Measurements from ENCODE around the gene CTDSP1.

Gene CTDSP1

DNA sequence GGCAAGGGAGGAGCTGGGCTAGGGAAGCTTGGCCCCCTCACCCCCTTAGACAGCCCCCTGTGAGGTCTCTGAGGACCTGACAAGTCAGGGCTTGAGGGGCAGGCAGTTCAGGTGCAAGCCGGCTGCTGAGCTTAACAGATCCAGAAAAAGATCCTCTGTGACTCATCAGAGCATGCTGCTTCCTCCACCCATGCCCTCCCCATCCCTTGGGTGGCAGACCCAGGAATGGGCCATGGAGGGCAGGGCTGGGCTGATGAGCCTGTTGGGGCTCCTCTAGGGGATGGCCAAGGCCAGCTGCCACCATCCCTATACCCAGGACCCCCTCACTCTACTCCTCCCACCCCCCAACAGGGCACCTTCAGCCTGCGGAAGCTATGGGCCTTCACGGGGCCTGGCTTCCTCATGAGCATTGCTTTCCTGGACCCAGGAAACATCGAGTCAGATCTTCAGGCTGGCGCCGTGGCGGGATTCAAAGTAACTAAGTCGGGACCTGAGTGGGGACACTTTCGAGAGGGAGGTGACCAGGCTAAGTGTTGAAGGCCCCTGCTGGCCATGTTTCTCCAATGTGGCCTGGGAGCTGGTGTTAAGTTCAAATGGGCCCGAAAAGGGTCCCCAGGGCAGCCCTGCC is 15.7 kb upstream of the CTDSP1 start:
- no peak for DNase-seq (ENCODE audit: low spot score)

GRCh38 chr2:218384975-218385374 is 14.7 kb upstream of the CTDSP1 start:
- no peak for DNase-seq (ENCODE audit: low spot score)

- DNase-seq (ENCODE audit: low spot score): no peak
Measured at GRCh38 chr2:218386505-218387368, 12.9 kb upstream of the CTDSP1 start.

- no peak for DNase-seq (ENCODE audit: low spot score)
Measured at GRCh38 chr2:218387369-218388194, 12.1 kb upstream of the CTDSP1 start.

DNA sequence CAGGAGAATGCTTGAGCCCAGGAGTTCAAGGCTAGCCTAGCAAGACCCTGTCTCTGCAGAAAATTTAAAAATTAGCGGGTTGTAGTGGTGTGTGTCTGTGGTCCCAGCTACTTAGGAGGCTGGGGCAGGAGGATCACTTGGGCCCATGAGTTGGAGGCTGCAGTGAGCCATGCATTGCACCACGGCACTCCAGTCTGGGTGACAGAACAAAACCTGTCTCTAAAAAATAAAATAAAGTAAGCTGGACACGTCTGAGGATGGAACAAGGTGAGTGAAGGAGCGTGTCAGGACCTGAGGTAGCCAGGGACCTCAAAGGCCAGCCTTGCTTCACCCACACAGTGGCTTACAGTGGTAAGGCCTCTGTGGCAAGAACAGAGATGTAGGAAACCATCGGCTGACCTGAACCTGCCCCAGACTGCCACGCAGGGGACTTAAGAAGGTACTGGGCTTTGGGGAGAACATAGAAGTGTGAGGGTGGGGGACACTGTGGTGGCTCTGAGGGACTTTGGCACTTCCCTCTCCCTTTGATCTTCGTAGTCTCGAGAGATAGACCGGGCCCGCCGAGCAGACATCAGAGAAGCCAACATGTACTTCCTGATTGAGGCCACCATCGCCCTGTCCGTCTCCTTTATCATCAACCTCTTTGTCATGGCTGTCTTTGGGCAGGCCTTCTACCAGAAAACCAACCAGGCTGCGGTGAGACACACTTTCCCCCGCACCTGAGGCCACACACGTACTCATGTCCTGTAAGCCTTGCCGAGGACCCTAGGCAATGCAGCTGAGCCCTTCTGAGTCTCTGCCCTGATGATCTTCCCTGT is 10.1 kb upstream of the CTDSP1 start:
- no peak for DNase-seq (ENCODE audit: low spot score)

GRCh38 chr2:218391202-218391601 is 8.5 kb upstream of the CTDSP1 start:
- no peak for DNase-seq (ENCODE audit: low spot score)

- no peak for DNase-seq (ENCODE audit: low spot score)
Measured at GRCh38 chr2:218392459-218392858, 7.2 kb upstream of the CTDSP1 start.

- DNase-seq (ENCODE audit: low spot score): no peak
Measured at GRCh38 chr2:218392891-218393462, 6.7 kb upstream of the CTDSP1 start.

GRCh38 chr2:218393750-218394290 is 5.8 kb upstream of the CTDSP1 start:
- no peak for DNase-seq (ENCODE audit: low spot score)

- no peak for DNase-seq (ENCODE audit: low spot score)
Measured at GRCh38 chr2:218394298-218395089, 5.2 kb upstream of the CTDSP1 start.

- DNase-seq (ENCODE audit: low spot score): no peak
Measured at GRCh38 chr2:218395090-218395444, 4.6 kb upstream of the CTDSP1 start.

DNA sequence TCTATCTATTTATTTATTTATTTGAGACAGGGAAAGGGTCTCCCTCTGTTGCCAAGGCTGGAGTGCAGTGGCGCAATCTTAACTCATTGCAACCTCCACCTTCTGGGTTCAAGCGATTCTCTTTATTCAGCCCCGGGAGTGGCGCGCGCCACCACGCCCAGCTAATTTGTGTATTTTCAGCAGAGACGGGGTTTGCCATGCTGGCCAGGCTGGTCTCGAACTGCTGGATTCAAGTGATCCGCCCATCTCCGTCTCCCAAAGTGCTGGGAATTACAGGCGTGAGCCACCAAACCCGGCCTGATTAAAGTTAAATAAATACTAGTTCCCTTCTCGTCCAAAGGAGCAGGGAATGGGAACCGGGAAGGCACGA is 4.2 kb upstream of the CTDSP1 start:
- DNase-seq (ENCODE audit: low spot score): no peak

- DNase-seq (ENCODE audit: low spot score): peak; percentile 96
Measured at GRCh38 chr2:218395826-218396687, 3.6 kb upstream of the CTDSP1 start.

DNA sequence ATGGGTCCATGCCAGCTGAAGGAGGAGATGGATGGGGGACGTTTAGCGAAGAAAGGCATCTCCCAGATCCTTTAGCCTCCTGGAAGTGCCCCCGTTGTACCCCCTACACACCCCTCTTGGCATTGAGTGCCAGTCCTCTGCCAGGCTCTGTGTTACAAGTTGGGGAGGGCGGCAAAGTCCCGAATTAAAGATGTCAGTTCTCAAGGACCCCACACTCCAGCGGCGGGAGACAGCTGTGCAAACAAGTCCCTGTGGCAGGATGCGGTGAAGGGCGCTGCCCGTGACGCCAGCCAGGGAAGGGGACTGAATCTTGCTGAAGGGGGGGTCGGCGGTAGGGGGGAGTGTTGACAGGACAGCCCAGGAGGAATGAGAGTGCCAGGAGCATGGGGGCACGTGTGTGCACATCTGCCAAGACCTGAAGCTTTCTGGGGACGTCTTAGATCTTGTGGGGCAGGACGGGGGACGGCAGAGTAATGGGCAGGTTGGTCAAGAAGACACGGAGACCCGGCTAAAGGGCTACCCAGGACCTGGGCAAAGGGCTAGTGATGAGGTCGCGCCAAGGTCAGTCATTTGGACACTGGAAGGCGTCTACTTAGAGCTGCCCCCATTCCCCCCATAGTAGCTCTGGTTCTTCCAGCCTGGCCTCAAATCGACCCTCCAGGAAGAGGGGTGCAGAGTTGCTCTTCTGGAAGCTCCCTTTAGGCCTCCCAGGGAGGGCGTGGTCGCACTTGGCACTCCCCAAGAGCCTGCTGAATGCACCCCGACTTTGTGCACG is 2.8 kb upstream of the CTDSP1 start:
- DNase-seq (ENCODE audit: low spot score): peak; percentile 67

GRCh38 chr2:218397463-218397819 is 2.2 kb upstream of the CTDSP1 start:
- peak; percentile 13 for DNase-seq (ENCODE audit: low spot score)

- DNase-seq (ENCODE audit: low spot score): peak; percentile 48
Measured at GRCh38 chr2:218397820-218398436, 1.7 kb upstream of the CTDSP1 start.

- peak; percentile 67 for DNase-seq (ENCODE audit: low spot score)
Measured at GRCh38 chr2:218398437-218399390, 954 bp upstream of the CTDSP1 start.
